Measurements from ENCODE around the gene PRB3. TPM values are rescaled to one million over a fixed set of nuclear protein-coding genes. Genes with fewer than 3 reads are reported as not detected.

The PRB3 gene
- not detected in 2 replicates for total RNA-seq

GRCh38 chr12:11269607-11270006 is at the start of gene PRB3:
TSS of gene PRB3 (minus strand) at chr12:11269707. CDS start at chr12:11269669, 38 bp downstream.

DNA sequence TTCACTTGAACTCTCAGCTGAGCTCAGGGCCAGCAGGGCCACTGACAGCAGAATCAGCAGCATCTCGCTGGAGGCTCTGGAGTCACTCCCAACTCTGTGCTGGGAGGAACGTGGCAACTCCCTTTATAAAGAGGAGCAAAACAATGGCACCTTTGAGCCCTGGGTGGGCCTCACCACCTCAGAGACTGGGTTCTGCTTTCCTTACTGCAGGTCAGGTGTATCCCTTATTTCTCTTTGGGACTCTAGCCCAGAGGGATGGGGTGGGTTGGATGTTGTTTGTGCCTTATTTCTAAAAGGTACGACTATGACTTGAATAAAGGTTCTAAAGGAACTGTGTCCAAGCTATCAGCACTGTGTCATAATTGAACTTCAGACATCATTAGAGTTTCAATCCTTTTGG is 40.8 kb upstream of the PRB3 start, which contains the start of gene PRB4:
PRB4 (minus strand) TSS at position 101 of the 400 bp plus-strand sequence; CDS start at position 63, 38 bp downstream.

Other genes with a start within 250 kb of the PRB3 start
- 2.1 and 7.3 TPM in 2 replicates for gene TAS2R19, start 247.1 kb downstream of the PRB3 start, total RNA-seq
- gene TAS2R31, start 238.3 kb downstream of the PRB3 start, total RNA-seq = 2.5 and 5.6 TPM in 2 replicates
- 1.5 and 2.8 TPM in 2 replicates for gene TAS2R46, start 207.4 kb downstream of the PRB3 start, total RNA-seq
- 0.19 and 1.4 TPM in 2 replicates for gene TAS2R43, start 177.4 kb downstream of the PRB3 start, total RNA-seq
- gene TAS2R30, start 135.1 kb downstream of the PRB3 start, total RNA-seq = 2.7 and 4.2 TPM in 2 replicates
- 5.9 and 7.3 TPM in 2 replicates for gene SMIM10L1, start 98.5 kb downstream of the PRB3 start, total RNA-seq
- not detected in 2 replicates for gene TAS2R42, start 82.8 kb downstream of the PRB3 start, total RNA-seq
- not detected in 2 replicates for gene PRB4, start 40.7 kb upstream of the PRB3 start, total RNA-seq
- gene PRB2, start 125.9 kb upstream of the PRB3 start, total RNA-seq = not detected in 2 replicates

Data from regular cardiac myocyte (primary cell).